GM23338 (cell line): ENCODE results near the gene RIT2. TPM values are rescaled to one million over a fixed set of nuclear protein-coding genes. Genes with fewer than 3 reads are reported as not detected.

Experiments used
- ATAC-seq: fragments of 200-7000 bp; cut with Tn5 transposase; 3 replicates; pipeline ENCODE4 v1.9.1; 2020
- DNase-seq: peaks from one replicate; pipeline ENCODE4 v3.0.0-alpha.2; 2015; ENCODE audit warnings: low spot score
- H2AFZ ChIP-seq: fragments of 200-600 bp; sonication (generic); 2 replicates; pipeline ENCODE4 v1.8.0; 2016; ENCODE audit warnings: antibody characterized with exemption, mild to moderate bottlenecking, moderate library complexity
- H3F3A ChIP-seq: fragments of 200-600 bp; sonication (generic); replicated peaks from 2 replicates; pipeline ENCODE4 v1.8.0; 2017; ENCODE audit warnings: antibody characterized with exemption, mixed run types, low read depth
- H3K27ac ChIP-seq: fragments of 200-600 bp; sonication (generic); 2 replicates; pipeline ENCODE4 v1.6.1; 2016; ENCODE audit warnings: low read depth
- H3K27me3 ChIP-seq: fragments of 200-600 bp; sonication (generic); 2 replicates; pipeline ENCODE4 v1.8.0; 2016; ENCODE audit warnings: mild to moderate bottlenecking, mixed run types, moderate library complexity; ENCODE audit not compliant: insufficient read depth
- H3K36me3 ChIP-seq: fragments of 200-600 bp; sonication (generic); 2 replicates; pipeline ENCODE4 v1.8.0; 2016; ENCODE audit warnings: mild to moderate bottlenecking; ENCODE audit not compliant: insufficient read depth
- H3K4me1 ChIP-seq: fragments of 200-600 bp; sonication (generic); 2 replicates; pipeline ENCODE4 v1.8.0; 2016; ENCODE audit warnings: mild to moderate bottlenecking, moderate library complexity; ENCODE audit not compliant: insufficient read depth
- H3K4me2 ChIP-seq: fragments of 200-600 bp; sonication (generic); 2 replicates; pipeline ENCODE4 v1.7.1; 2017; ENCODE audit warnings: mixed run types
- H3K4me3 ChIP-seq: fragments of 200-600 bp; sonication (generic); 2 replicates; pipeline ENCODE4 v1.6.1; 2016; ENCODE audit warnings: mixed run types
- H3K79me2 ChIP-seq: fragments of 200-600 bp; sonication (generic); replicated peaks from 2 replicates; pipeline ENCODE4 v1.8.0; 2017; ENCODE audit warnings: mild to moderate bottlenecking; ENCODE audit not compliant: insufficient read depth
- H3K9me2 ChIP-seq: fragments of 200-600 bp; sonication (generic); 2 replicates; pipeline ENCODE4 v1.8.0; 2017; ENCODE audit not compliant: insufficient read depth
- H4K20me1 ChIP-seq: fragments of 200-600 bp; sonication (generic); replicated peaks from 2 replicates; pipeline ENCODE4 v1.8.0; 2017; ENCODE audit warnings: mild to moderate bottlenecking; ENCODE audit not compliant: insufficient read depth
- H3K27ac Mint-ChIP-seq: 2 replicates; pipeline ENCODE4 v1.8.0; 2020; ENCODE audit warnings: inconsistent platforms, mild to moderate bottlenecking, moderate library complexity, mixed read lengths
- H3K27me3 Mint-ChIP-seq: 3 replicates; pipeline ENCODE4 v1.8.0; 2022; ENCODE audit warnings: low read depth, mild to moderate bottlenecking, moderate library complexity, mixed read lengths, inconsistent platforms; ENCODE audit not compliant: insufficient read depth, poor library complexity
- H3K36me3 Mint-ChIP-seq: 3 replicates; pipeline ENCODE4 v1.8.0; 2021; ENCODE audit warnings: low read depth, mild to moderate bottlenecking, inconsistent platforms, moderate library complexity, mixed read lengths
- H3K4me1 Mint-ChIP-seq: 3 replicates; pipeline ENCODE4 v1.8.0; 2020; ENCODE audit warnings: mild to moderate bottlenecking, inconsistent platforms, mixed read lengths
- H3K4me3 Mint-ChIP-seq: 3 replicates; pipeline ENCODE4 v1.8.0; 2021; ENCODE audit warnings: moderate library complexity, mild to moderate bottlenecking, inconsistent platforms, mixed read lengths
- H3K9me3 Mint-ChIP-seq: 3 replicates; pipeline ENCODE4 v1.8.0; 2020; ENCODE audit warnings: moderate library complexity, mild to moderate bottlenecking, inconsistent platforms, mixed read lengths
- CREB1 ChIP-seq: fragments of 250-450 bp; sonication (Bioruptor Pico); IDR thresholded peaks from 2 replicates; pipeline ENCODE4 v1.5.0; 2020; ENCODE audit warnings: low read depth, mild to moderate bottlenecking, moderate library complexity
- EZH2 ChIP-seq: fragments of 200-600 bp; sonication (generic); IDR thresholded peaks from one replicate; pipeline ENCODE4 v1.8.0; 2017; ENCODE audit warnings: antibody characterized with exemption, mild to moderate bottlenecking, low read depth; ENCODE audit not compliant: unreplicated experiment
- EZH2phosphoT487 ChIP-seq: fragments of 200-600 bp; sonication (generic); IDR thresholded peaks from one replicate; pipeline ENCODE4 v1.8.1; 2018; ENCODE audit warnings: antibody characterized with exemption; ENCODE audit not compliant: unreplicated experiment
- JUNB ChIP-seq: IDR thresholded peaks from one replicate; pipeline ENCODE4 v1.6.1; 2016; ENCODE audit warnings: antibody characterized with exemption; ENCODE audit not compliant: unreplicated experiment
- NANOG ChIP-seq: IDR thresholded peaks from 2 replicates; pipeline ENCODE4 v1.6.1; 2016; ENCODE audit warnings: antibody characterized with exemption, borderline replicate concordance
- POLR2AphosphoS5 ChIP-seq: IDR thresholded peaks from 2 replicates; pipeline ENCODE4 v1.6.1; 2016; ENCODE audit warnings: antibody characterized with exemption, low read depth
- STAT1 ChIP-seq: IDR thresholded peaks from one replicate; pipeline ENCODE4 v1.6.1; 2016; ENCODE audit warnings: antibody characterized with exemption; ENCODE audit not compliant: unreplicated experiment
- ZNF114 ChIP-seq: fragments of 250-450 bp; sonication (Bioruptor Pico); IDR thresholded peaks from 2 replicates; pipeline ENCODE4 v1.5.0; 2020; ENCODE audit warnings: mild to moderate bottlenecking, moderate library complexity
- ZNF331 ChIP-seq: fragments of 250-450 bp; sonication (Bioruptor Pico); IDR thresholded peaks from 2 replicates; pipeline ENCODE4 v1.5.0; 2020; ENCODE audit warnings: low read depth, mild to moderate bottlenecking, moderate library complexity
- ZNF462 ChIP-seq: fragments of 250-450 bp; sonication (Bioruptor Pico); IDR thresholded peaks from 2 replicates; pipeline ENCODE4 v1.5.0; 2020; ENCODE audit warnings: mild to moderate bottlenecking, moderate library complexity
- polyA plus RNA-seq: library from polyadenylated mRNA; unstranded; fragments of >200 nt; fragmentation: Nextera tagmentation; extraction: Ambion mirVana; gene quantifications from 2 replicates; pipeline ENCODE4 v1.2.1, GENCODE V29; 2016
- total RNA-seq: library from RNA; depleted of rRNA; stranded (reverse); fragments of >200 nt; shearing (Covaris generic); gene quantifications from 2 replicates; pipeline ENCODE4 v1.2.3, GENCODE V29; 2014
- TF ChIP-seq, protein P1 (sequence below): IDR thresholded peaks from one replicate; pipeline ENCODE4 v1.6.1; 2018; ENCODE audit warnings: antibody characterized with exemption; ENCODE audit not compliant: unreplicated experiment
- TF ChIP-seq, protein P2 (sequence below), 2 experiments: fragments of 200-600 bp in 1 of 2; sonication (generic) in 1 of 2; conservative IDR thresholded peaks; 2 replicates each; pipeline versions ENCODE4 v1.5.1 to v1.6.1; 2016 to 2017; ENCODE audit warnings: antibody characterized with exemption in 2 of 2, low read depth in 2 of 2, mild to moderate bottlenecking in 2 of 2, moderate library complexity in 1 of 2
- TF ChIP-seq, protein P3 (sequence below): IDR thresholded peaks from 2 replicates; pipeline ENCODE4 v1.6.1; 2016; ENCODE audit warnings: antibody characterized with exemption

Gene RIT2
- total and polyA plus RNA-seq, 2 experiments from 2014 or later, result 1.9 to 8.8 TPM

DNA sequence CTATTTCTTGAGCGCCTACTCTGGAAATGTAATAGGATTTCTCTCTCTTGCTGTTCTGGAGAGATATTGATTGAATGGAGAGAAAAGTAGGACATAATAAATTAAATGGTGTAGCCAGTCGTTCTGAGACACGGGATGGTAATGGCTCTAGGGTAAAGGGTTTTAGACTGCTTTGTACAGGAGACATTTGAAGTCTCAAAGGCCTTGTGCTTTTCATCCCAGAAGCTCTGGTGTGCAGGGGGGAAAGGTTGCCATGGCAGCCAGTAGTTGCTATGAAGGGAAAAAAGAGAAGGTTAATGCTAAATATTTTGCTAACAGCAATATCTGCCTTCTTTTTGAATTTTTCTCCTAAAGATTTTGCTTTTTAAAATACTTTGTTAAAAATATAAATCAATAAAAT is 359.3 kb downstream of the RIT2 start:
- H3F3A ChIP-seq, result no peaks in the 10 kb centered on the region
- Mint-ChIP-seq H3K36me3 (no peaks in the 10 kb centered on the region), H3K4me1 (no peaks in the 10 kb centered on the region; the same call in 2 of the 3 replicates), H3K4me3 (no peak overlapping the region), H3K27me3 (no peaks in the 10 kb centered on the region), H3K27ac (no peak overlapping the region), H3K9me3 (no peaks in the 10 kb centered on the region)
- no peaks in the 10 kb centered on the region for H3K27me3 ChIP-seq
- no peaks in the 10 kb centered on the region for H4K20me1 ChIP-seq
- no peaks in the 10 kb centered on the region for H3K79me2 ChIP-seq
- no peak overlapping the region for H2AFZ ChIP-seq
- H3K27ac ChIP-seq, result no peak overlapping the region; the same call in 1 of the 2 replicates
- H3K4me2 ChIP-seq, result no peak overlapping the region
- H3K4me1 ChIP-seq, result peaks cover 10% of the 10 kb centered on the region
- TF ChIP-seq EZH2phosphoT487 (no peak), ZNF114 (CRISPR knock-in tag) (no peak), JUNB (no peak), EZH2 (no peak), POLR2AphosphoS5 (no peak), ZNF331 (no peak), STAT1 (no peak), ZNF462 (no peak), CREB1 (no peak), NANOG (no peak)
- TF ChIP-seq, protein P1, sequence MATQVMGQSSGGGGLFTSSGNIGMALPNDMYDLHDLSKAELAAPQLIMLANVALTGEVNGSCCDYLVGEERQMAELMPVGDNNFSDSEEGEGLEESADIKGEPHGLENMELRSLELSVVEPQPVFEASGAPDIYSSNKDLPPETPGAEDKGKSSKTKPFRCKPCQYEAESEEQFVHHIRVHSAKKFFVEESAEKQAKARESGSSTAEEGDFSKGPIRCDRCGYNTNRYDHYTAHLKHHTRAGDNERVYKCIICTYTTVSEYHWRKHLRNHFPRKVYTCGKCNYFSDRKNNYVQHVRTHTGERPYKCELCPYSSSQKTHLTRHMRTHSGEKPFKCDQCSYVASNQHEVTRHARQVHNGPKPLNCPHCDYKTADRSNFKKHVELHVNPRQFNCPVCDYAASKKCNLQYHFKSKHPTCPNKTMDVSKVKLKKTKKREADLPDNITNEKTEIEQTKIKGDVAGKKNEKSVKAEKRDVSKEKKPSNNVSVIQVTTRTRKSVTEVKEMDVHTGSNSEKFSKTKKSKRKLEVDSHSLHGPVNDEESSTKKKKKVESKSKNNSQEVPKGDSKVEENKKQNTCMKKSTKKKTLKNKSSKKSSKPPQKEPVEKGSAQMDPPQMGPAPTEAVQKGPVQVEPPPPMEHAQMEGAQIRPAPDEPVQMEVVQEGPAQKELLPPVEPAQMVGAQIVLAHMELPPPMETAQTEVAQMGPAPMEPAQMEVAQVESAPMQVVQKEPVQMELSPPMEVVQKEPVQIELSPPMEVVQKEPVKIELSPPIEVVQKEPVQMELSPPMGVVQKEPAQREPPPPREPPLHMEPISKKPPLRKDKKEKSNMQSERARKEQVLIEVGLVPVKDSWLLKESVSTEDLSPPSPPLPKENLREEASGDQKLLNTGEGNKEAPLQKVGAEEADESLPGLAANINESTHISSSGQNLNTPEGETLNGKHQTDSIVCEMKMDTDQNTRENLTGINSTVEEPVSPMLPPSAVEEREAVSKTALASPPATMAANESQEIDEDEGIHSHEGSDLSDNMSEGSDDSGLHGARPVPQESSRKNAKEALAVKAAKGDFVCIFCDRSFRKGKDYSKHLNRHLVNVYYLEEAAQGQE, result no peak
- TF ChIP-seq, protein P2, sequence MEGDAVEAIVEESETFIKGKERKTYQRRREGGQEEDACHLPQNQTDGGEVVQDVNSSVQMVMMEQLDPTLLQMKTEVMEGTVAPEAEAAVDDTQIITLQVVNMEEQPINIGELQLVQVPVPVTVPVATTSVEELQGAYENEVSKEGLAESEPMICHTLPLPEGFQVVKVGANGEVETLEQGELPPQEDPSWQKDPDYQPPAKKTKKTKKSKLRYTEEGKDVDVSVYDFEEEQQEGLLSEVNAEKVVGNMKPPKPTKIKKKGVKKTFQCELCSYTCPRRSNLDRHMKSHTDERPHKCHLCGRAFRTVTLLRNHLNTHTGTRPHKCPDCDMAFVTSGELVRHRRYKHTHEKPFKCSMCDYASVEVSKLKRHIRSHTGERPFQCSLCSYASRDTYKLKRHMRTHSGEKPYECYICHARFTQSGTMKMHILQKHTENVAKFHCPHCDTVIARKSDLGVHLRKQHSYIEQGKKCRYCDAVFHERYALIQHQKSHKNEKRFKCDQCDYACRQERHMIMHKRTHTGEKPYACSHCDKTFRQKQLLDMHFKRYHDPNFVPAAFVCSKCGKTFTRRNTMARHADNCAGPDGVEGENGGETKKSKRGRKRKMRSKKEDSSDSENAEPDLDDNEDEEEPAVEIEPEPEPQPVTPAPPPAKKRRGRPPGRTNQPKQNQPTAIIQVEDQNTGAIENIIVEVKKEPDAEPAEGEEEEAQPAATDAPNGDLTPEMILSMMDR (conservative IDR thresholded peaks at IDR 0.05; ENCODE audit: low read depth in 2 of 2), result no peak
- TF ChIP-seq, protein P3, sequence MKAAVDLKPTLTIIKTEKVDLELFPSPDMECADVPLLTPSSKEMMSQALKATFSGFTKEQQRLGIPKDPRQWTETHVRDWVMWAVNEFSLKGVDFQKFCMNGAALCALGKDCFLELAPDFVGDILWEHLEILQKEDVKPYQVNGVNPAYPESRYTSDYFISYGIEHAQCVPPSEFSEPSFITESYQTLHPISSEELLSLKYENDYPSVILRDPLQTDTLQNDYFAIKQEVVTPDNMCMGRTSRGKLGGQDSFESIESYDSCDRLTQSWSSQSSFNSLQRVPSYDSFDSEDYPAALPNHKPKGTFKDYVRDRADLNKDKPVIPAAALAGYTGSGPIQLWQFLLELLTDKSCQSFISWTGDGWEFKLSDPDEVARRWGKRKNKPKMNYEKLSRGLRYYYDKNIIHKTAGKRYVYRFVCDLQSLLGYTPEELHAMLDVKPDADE, result no peak
- peaks cover 9% of the 10 kb centered on the region for H3K9me2 ChIP-seq
- no peaks in the 10 kb centered on the region for H3K36me3 ChIP-seq
- H3K4me3 ChIP-seq, result no peak overlapping the region
- ATAC-seq (no peak), DNase-seq (no peak)
